22Rv1 (cell line): Measurements from ENCODE around the gene CETN2.

Source experiments
- ZFX ChIP-seq: fragments of 450-650 bp; IDR thresholded peaks from 2 replicates; pipeline ENCODE4 v1.6.1; 2017; ENCODE audit warnings: antibody characterized with exemption, borderline replicate concordance
- TF ChIP-seq, protein P1 (sequence below): fragments of 450-650 bp; IDR thresholded peaks from 2 replicates; pipeline ENCODE4 v1.5.1; 2017; ENCODE audit warnings: mild to moderate bottlenecking

DNA sequence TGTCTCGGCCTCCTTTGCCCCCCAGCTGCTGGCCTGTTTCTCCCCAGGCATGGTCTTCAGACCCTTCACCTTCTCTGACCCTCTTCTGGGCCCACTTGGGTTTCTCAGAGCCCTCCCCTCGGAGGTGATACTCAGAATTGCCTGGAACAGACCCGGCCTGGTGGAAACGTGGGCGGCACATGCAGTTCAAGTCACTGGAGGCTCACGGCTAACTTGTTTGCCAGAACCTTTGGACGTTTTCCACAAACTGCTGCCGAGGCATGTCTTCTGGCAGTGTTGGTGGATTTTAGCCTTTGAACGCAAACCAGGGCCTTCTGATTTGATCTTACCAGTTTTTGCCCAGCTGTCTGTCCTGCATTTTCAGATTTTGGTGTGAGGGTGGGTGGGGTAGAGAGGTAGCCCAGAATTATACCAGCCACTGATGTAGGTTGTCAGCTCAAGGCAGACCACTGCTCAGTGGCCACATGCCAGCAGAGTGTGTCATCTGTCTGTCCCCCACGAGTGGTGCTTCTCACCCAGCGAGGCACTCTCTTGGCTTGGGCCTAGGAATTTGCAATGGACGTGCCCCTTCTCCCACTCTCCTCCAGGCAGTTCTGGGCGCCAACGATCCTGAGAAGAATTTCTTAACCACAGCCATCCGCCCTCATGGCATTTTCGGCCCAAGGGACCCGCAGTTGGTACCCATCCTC lies 34.8 kb upstream of the CETN2 start:
- TF ChIP-seq, protein P1, sequence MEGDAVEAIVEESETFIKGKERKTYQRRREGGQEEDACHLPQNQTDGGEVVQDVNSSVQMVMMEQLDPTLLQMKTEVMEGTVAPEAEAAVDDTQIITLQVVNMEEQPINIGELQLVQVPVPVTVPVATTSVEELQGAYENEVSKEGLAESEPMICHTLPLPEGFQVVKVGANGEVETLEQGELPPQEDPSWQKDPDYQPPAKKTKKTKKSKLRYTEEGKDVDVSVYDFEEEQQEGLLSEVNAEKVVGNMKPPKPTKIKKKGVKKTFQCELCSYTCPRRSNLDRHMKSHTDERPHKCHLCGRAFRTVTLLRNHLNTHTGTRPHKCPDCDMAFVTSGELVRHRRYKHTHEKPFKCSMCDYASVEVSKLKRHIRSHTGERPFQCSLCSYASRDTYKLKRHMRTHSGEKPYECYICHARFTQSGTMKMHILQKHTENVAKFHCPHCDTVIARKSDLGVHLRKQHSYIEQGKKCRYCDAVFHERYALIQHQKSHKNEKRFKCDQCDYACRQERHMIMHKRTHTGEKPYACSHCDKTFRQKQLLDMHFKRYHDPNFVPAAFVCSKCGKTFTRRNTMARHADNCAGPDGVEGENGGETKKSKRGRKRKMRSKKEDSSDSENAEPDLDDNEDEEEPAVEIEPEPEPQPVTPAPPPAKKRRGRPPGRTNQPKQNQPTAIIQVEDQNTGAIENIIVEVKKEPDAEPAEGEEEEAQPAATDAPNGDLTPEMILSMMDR = no peak
- TF ChIP-seq ZFX = no peak
